Lower leg skin (tissue), 4 donors: ENCODE measurements around the gene ST14. TPM values are rescaled to one million over a fixed set of nuclear protein-coding genes. Genes with fewer than 3 reads are reported as not detected.

Experiments
- DNase-seq, 2 donors: peaks; one replicate each; pipeline ENCODE4 v3.0.0-alpha.2; 2019; ENCODE audit warnings: low spot score in 2 of 2
- H3K4me3 ChIP-seq: fragments of 200-600 bp; sonication (generic); 2 replicates; pipeline ENCODE4 v1.5.1; 2017; ENCODE audit warnings: mild to moderate bottlenecking, low read depth; ENCODE audit not compliant: poor library complexity, severe bottlenecking
- POLR2A ChIP-seq, 2 donors: fragments of 450-650 bp; IDR thresholded peaks; one replicate each; pipeline ENCODE4 v1.6.1; 2016 to 2017; ENCODE audit warnings: antibody characterized with exemption in 2 of 2, mild to moderate bottlenecking in 1 of 2, moderate library complexity in 1 of 2
- WGBS, 2 donors: methylation state at CpG; one replicate each; pipeline ENCODE4 v1.1.5; 2018; 5-methylcytosine and 5-hydroxymethylcytosine counted together
- intact Hi-C: fragments of 100-400 bp; cut with DNase I; formaldehyde crosslinking; loops from one replicate; pipeline ENCODE4 v1.15.0; 2023; ENCODE audit warnings: low total_unique reads
- total RNA-seq, 4 donors: library from RNA; depleted of rRNA; stranded (reverse); fragments of >200 nt; gene quantifications; one replicate each; pipeline ENCODE4 v1.1.0, GENCODE V29; 2016
- TF ChIP-seq, protein P1 (sequence below), 3 donors: fragments of 450-650 bp; IDR thresholded peaks; one replicate each; pipeline ENCODE4 v1.5.1; 2016; ENCODE audit warnings: antibody characterized with exemption in 3 of 3, mild to moderate bottlenecking in 3 of 3, moderate library complexity in 2 of 3

The ST14 gene
- total RNA-seq, 4 donors from 2014 or later = 75.4 to 107 (median 87.1) TPM

DNA sequence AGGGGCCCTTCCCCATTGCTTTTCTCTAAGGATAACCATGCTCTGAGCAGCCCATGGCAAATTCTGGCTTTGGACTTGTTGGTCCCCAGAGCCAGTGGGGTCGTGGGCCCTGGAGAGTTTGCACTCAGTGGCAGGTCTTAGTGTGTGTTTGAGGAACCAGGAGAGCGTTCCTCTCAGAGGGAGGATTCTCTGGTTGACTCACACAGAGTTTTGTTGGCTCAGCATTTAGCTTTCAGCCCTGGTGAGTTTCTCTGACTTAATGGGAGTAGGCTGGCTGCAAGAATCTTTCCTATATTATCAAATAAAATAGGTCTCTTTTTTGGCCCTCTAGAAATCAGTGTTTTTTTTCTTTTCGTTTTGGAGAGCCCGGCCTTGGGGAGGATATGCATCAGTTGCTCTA, 20.9 kb downstream of the ST14 start:
- intact Hi-C loops = no loop called here
- 33 to 50% methylated on average over 4 of the region's 4 CpGs for WGBS, 2 donors
- TF ChIP-seq, protein P1, sequence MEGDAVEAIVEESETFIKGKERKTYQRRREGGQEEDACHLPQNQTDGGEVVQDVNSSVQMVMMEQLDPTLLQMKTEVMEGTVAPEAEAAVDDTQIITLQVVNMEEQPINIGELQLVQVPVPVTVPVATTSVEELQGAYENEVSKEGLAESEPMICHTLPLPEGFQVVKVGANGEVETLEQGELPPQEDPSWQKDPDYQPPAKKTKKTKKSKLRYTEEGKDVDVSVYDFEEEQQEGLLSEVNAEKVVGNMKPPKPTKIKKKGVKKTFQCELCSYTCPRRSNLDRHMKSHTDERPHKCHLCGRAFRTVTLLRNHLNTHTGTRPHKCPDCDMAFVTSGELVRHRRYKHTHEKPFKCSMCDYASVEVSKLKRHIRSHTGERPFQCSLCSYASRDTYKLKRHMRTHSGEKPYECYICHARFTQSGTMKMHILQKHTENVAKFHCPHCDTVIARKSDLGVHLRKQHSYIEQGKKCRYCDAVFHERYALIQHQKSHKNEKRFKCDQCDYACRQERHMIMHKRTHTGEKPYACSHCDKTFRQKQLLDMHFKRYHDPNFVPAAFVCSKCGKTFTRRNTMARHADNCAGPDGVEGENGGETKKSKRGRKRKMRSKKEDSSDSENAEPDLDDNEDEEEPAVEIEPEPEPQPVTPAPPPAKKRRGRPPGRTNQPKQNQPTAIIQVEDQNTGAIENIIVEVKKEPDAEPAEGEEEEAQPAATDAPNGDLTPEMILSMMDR (IDR thresholded peaks at IDR 0.05) = no peak
- TF ChIP-seq POLR2A (IDR thresholded peaks at IDR 0.05) = no peak
- no peak overlapping the region for H3K4me3 ChIP-seq
- no peak for DNase-seq

- TF ChIP-seq POLR2A (IDR thresholded peaks at IDR 0.05) = no peak
- TF ChIP-seq, protein P1 (IDR thresholded peaks at IDR 0.05) = no peak
- intact Hi-C loops = no loop called here
- DNase-seq = no peak
- no peak overlapping the region for H3K4me3 ChIP-seq
- 75 to 83% methylated on average over 8 of the region's 8 CpGs for WGBS, 2 donors
These were observed 21.3 kb downstream of the ST14 start for GRCh38 chr11:130180896-130181294.

- TF ChIP-seq POLR2A (IDR thresholded peaks at IDR 0.05) = no peak
- TF ChIP-seq, protein P1 (IDR thresholded peaks at IDR 0.05) = no peak
- DNase-seq = no peak
- intact Hi-C loops = no loop called here
- H3K4me3 ChIP-seq = no peak overlapping the region
- WGBS, 2 donors = 44 to 51% methylated on average over 11 of the region's 11 CpGs
These were observed 22.0 kb downstream of the ST14 start for GRCh38 chr11:130181295-130182272.

GRCh38 chr11:130183878-130184610, 24.5 kb downstream of the ST14 start:
- no peak overlapping the region for H3K4me3 ChIP-seq
- TF ChIP-seq POLR2A (IDR thresholded peaks at IDR 0.05) = no peak
- TF ChIP-seq, protein P1 (IDR thresholded peaks at IDR 0.05) = no peak
- intact Hi-C loops = no loop called here
- WGBS, 2 donors = 77% methylated on average over 11 of the region's 11 CpGs
- DNase-seq = no peak

- DNase-seq = no peak
- no peak overlapping the region for H3K4me3 ChIP-seq
- intact Hi-C loops = no loop called here
- 91 to 92% methylated on average over 12 to 13 of the region's 13 CpGs for WGBS, 2 donors
- TF ChIP-seq, protein P1 (IDR thresholded peaks at IDR 0.05) = no peak
- TF ChIP-seq POLR2A (IDR thresholded peaks at IDR 0.05) = no peak
These were observed 27.5 kb downstream of the ST14 start for GRCh38 chr11:130187096-130187495.
